Forelimb muscle (tissue), 1 donor: ENCODE data around the gene ORC2. TPM values are rescaled to one million over a fixed set of nuclear protein-coding genes. Genes with fewer than 3 reads are reported as not detected.
"Not testable (repeated sequence)": the region's sequence is repeated elsewhere in the genome, so short reads cannot be mapped to it uniquely, and the experiment has no call there.

Experiments
- DNase-seq: peaks from one replicate; pipeline ENCODE4 v3.0.0-alpha.2; 2013; ENCODE audit warnings: low read depth
- polyA plus RNA-seq: library from polyadenylated mRNA; unstranded; fragments of 120-200 nt; gene quantifications from one replicate; pipeline ENCODE4 v1.2.1, GENCODE V29; 2013; ENCODE audit not compliant: insufficient read length

The ORC2 gene
- polyA plus RNA-seq, 1 donor: 16.1 TPM

GRCh38 chr2:200930947-200931626 is 32.4 kb downstream of the ORC2 start:
- DNase-seq: no peak

DNA sequence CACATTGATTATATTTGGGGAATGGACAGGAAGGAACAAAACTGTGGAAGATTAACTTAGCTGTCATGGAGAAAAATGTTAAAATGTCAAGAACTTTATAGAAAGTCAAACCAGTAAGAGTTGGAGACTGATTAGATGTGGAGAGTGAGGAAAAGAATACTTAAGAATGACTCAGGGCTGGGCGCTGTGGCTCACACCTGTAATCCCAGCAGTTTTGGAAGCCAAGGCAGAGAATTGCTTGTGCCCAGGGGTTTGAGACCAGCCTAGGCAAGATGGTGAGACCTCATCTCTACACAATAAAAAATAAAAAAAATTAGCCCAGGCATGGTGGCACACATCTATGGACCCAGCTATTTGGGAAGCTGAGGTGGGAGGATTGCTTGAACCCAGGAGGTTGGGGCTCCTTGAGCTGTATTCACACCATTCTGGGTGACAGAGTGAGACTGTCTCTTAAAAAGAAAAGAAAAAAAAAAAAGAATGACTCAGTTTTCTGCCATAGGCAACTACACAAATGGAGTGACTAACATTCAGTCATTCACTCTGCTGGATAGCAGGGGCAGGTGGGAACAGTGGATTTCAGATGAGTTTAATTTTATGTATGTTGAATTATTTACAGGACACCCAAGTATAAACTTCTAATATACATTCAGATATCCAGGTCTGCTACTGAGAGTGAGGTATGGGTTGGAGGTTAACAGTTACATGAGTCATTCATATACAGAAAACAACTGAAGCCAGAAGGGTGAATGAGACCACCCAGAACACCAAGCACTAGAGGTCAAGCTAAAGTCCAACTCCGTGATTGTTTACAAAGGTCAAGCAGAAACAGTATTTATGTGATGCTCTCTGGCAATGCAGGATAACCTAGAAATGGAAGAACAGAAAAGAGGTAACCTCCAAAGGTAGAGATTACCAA is 33.9 kb downstream of the ORC2 start:
- DNase-seq: no peak

DNA sequence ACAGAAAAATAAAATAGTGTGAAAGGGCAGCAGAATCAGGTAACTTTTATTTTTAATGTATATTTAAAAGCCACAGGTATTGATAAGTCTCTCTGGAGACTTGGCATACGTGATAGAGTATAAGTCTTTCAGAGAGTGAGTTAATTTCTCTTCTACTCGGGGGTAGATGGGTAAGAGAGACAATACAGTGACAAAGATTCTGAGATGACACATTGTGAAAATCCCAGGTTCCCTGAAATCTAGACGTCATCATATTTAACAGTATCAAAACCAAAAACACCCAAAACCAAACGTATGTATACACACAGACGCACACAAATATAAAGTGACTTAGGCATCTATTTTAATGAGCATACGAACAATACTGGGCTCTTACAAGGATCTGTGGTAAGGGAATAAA is 41.0 kb downstream of the ORC2 start:
- DNase-seq: no peak

DNA sequence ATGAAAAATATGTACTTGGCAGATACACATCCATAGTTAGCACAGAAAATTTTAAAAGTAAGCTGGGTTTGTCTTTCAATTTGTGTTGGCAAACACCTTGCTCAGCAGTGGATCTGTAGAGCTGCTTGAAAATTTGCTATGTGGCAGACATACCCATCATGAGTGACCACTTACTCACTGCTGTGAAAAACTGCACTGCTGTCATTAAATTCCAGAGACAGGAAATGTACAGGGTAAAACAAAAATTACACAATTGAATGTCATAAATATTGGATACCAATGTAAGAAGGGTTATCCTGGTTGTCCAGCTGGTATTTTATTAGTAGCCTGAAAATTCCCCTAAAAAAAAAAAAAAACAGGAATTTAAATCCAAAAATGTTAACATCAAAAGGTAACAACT is 49.8 kb downstream of the ORC2 start:
- DNase-seq: no peak

DNA sequence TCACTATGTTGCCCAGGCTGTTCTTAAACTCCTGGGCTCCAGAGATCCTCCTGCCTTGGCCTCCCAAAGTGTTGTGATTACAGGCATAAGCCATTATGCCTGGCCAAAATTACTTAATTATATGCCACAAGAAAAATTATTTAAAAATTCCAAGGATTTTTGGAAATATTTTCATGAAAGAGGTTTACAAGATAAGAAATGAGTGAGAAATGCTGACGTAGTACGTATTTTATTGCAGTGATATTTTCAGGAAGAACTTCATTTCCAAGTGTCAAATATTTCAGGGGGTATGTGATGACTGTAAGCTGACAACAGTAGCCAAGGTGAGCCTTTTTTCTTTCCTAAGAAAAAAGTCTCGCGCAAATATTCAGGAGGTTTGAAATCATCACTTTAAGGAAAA is 53.5 kb downstream of the ORC2 start:
- no peak for DNase-seq

DNA sequence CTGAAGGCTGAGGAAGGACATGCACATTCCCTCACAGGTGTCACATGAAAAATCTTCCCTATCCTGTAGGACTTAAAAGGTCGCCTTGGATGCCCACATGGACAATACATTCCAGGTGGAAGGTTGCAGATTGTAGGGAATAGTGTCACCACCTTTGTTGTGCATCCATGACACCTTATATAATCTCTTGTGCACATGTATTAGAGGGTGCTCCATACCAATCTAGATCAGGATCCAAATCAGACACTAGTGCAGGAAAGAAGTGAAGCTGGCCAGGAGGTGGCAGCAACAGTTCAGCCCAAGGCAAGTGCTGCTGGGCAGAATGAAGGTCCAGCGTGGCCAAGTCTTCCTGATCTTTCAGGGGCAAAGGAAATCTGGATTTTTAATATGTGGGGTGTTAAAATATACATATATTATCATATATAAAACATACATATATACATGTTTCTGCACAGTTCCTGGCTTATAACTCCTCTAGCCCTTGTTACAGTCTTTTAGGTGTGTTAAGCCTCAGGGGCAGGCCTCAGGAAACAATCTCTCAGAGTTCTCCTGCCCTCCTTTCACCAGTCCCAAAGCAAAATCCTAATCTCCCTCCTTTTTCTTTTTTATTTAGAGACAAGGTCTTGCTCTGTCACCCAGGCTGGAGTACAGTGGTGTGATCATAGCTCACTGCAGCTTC is 57.7 kb downstream of the ORC2 start:
- DNase-seq: no peak

- peak; percentile 55 for DNase-seq
These were observed 61.9 kb downstream of the ORC2 start for GRCh38 chr2:200901459-200902072.

DNA sequence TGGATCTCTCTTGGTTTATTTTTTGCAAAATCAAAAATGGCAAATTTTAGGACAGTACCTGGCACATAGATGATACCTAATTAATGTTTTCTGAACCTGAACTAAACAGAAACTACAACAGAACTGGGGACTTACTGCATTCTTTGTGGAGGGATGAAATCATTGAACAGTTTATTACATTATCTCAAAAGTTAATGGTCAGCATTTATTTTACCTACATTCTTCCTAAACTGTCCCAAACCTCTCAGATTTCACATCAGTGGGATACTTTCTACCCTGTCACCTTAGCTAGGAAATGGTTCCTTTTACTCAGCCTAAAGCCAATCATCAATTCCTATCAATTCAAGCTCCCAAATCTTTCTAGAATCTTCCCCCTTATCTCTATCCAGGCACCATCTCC is 64.0 kb downstream of the ORC2 start:
- no peak for DNase-seq

GRCh38 chr2:200888704-200889625 is 74.5 kb downstream of the ORC2 start, which contains the start of the genes NIF3L1 and PPIL3:
Gene NIF3L1 (plus strand): TSS chr2:200889371. CDS start chr2:200891944, 2,573 bp downstream.
Gene PPIL3 (minus strand): TSS chr2:200889077. CDS start chr2:200887615, 1,462 bp downstream.
- DNase-seq: peak; percentile 96

GRCh38 chr2:200881715-200882249 is 81.7 kb downstream of the ORC2 start:
- not testable (repeated sequence) for DNase-seq

DNA sequence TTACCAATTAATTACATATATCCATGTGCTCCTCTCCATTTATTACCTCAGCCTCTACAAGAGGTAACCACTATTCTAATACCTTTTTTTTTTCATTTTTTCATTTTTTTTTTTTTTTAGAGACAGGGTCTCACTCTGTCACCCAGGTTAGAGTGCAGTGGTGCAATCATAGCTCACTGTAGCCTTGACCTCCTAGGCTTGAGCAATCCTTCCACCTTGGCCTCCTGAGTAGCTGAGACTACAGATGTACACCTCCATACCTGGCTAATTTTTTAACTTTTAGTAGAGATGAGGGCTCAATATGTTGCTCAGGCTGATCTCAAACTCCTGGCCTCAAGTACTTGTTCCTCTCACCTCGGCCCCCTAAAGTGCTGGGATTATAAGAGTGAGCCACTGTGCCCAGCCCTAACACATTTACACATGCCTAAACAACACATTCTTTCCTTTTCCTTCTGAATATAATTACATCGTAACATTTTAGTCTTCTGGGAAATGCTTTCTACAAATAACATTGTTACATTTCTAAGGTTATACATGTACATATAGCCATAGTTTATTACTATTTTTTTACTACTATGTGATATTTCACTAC is 85.1 kb downstream of the ORC2 start:
- no peak for DNase-seq

DNA sequence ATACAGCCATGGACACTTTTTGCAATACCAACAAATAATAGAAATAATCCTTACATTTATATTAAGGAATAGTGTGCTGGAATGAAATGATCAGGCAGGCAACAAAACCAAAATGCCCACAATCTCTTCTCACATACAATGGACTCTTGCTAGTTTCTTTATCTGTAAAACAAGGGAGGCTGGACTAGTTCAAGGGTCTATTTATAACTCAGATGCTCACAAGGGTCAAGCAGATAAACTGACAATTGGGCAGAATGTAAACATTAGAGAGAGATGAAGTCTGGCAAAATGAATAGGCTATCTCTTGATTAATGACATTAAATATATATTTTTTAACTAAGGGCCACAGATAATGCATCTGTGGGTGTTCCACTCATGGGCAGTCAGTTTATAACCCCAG is 86.0 kb downstream of the ORC2 start:
- no peak for DNase-seq

DNA sequence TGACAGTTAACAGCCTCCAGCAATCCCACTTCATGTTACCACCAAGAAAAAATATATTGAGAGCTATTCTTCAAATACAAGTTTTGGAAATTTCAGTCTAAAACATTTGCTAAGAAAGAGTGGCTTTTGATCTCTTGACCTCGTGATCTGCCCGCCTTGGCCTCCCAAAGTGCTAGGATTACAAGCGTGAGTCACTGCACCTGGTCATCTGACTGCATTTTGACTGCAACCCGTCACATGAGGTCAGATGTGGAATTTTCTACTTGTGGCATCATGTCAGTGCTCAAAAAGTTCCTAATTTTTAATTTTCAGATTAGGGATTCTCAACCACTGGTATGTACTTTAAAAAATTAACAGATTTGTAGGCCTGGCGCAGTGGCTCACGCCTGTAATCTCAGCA is 89.9 kb downstream of the ORC2 start:
- DNase-seq: no peak

DNA sequence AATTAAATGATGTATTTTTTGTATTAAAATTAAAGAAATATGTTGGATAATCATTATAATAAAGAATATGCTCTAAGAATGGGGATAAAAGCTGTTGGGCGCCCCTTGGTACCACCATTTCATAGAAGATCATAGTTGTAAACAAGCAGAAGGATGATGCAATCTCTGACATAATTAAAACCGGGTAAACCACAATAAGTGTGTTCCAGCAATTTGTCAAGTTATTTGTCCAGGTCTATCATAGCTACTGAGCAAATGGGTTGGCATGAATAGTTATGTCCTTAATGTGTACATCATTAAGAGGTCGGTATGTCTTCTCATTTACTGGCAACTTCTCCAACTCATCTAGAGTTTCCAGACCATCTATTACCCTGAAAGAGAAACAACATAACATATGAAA is 92.3 kb downstream of the ORC2 start:
- no peak for DNase-seq

GRCh38 chr2:200869014-200869413 is 94.4 kb downstream of the ORC2 start:
- no peak for DNase-seq

- peak; percentile 95 for DNase-seq
These were observed 99.1 kb downstream of the ORC2 start, which contains the start of gene CLK1 for GRCh38 chr2:200864176-200865034. Gene CLK1 (minus strand): TSS chr2:200864658. CDS start chr2:200861862, 2,796 bp downstream.

DNA sequence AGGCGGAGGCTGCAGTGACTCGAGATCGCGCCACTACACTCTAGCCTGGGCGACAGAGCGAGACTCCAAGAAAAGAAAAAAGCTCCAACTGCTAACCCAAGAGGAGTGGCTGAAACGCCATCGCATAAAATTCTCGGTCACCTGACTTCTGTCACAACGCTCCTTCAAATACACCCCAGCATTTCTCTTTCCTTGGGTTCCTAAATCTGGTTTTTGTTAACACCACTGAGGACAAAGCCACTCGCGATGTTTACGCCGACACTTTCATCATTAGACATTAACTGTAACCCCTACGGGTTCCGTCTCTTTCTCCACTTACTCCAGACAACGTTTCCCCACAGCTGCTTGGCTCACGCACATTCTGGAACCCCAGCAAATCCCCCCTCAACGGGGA is 99.7 kb downstream of the ORC2 start:
- no peak for DNase-seq

DNA sequence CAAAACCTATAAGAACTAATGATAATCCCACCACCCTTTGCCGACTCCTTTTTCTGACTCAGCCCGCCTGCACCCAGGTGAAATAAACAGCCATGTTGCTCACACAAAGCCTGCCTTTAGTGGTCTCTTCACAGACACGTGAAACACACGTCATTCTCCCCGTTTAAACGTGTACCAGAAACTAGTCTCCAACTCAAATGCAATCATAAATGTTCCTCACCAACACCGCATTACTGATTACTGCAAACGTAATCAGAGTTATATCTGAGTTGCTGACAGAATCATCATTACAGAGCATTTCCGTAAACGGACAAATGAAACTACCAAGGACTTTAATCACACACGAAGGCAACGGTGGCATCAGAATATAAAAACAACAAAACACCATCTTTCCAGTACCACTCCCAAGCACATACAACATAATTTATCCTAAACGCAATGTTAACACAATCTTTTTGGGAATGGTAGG is 100.9 kb downstream of the ORC2 start:
- DNase-seq: peak; percentile 55
